LNCaP clone FGC (cell line): ENCODE results near the gene BDKRB1.

Experiments used
- DNase-seq: peaks from one replicate; pipeline ENCODE4 v3.0.0-alpha.2; 2011; ENCODE audit warnings: low read depth
- H3K4me3 ChIP-seq: 2 replicates; pipeline ENCODE4 v1.5.1; 2011; ENCODE audit warnings: mild to moderate bottlenecking, low read depth, low read length, control low read depth
- TF ChIP-seq, protein P1 (sequence below): IDR thresholded peaks from 2 replicates; pipeline ENCODE4 v1.5.1; 2012; ENCODE audit warnings: mild to moderate bottlenecking; ENCODE audit not compliant: control insufficient read depth, insufficient read depth; ENCODE audit errors: extremely low read depth

BDKRB1 gene

DNA sequence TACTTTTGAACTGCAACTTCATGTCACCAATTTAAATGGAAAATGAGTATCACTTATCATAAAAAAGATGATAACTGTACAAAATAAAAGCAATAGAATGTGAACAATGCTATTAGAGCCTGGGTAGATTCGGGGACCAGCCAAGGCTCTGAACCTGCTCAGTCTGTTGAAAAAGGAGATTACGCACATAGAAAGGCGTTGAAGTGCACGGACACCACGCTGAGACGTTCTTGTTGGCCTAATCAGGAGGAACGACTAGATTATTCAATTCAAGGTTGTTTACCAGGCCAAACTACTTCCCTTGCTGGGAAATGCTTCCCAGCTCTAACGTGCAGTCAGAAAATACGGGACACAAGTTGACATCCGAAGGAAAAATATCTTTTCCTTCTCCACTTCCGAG, 23.5 kb upstream of the BDKRB1 start:
- TF ChIP-seq, protein P1, sequence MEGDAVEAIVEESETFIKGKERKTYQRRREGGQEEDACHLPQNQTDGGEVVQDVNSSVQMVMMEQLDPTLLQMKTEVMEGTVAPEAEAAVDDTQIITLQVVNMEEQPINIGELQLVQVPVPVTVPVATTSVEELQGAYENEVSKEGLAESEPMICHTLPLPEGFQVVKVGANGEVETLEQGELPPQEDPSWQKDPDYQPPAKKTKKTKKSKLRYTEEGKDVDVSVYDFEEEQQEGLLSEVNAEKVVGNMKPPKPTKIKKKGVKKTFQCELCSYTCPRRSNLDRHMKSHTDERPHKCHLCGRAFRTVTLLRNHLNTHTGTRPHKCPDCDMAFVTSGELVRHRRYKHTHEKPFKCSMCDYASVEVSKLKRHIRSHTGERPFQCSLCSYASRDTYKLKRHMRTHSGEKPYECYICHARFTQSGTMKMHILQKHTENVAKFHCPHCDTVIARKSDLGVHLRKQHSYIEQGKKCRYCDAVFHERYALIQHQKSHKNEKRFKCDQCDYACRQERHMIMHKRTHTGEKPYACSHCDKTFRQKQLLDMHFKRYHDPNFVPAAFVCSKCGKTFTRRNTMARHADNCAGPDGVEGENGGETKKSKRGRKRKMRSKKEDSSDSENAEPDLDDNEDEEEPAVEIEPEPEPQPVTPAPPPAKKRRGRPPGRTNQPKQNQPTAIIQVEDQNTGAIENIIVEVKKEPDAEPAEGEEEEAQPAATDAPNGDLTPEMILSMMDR: no peak
- no peak for DNase-seq
- no peak overlapping the region for H3K4me3 ChIP-seq

- no peak overlapping the region for H3K4me3 ChIP-seq
- no peak for DNase-seq
- TF ChIP-seq, protein P1: no peak
Measured at GRCh38 chr14:96233661-96234060, 22.3 kb upstream of the BDKRB1 start.

DNA sequence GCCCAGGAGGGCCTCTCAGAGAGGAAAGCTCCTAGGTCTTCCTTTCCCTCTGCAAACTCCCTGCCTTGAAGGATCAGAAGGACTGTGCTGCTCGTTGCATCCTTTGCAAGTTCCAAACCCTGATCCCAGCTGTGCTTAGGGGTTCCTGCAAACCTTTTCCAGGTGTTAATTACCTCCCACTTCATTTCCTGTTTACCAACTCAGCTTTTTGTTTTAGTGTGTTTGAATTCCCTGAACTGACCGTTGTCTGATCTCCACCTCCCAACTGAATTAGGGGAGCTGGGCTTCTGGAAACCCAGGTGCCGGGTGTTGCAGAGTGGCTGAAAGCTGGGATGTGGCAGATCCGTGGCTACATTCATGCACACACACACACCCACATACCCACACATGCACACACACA, 20.6 kb upstream of the BDKRB1 start:
- TF ChIP-seq, protein P1: no peak
- H3K4me3 ChIP-seq: no peak overlapping the region
- no peak for DNase-seq

- H3K4me3 ChIP-seq: no peak overlapping the region
- TF ChIP-seq, protein P1: no peak
- DNase-seq: no peak
Measured at GRCh38 chr14:96237641-96238040, 18.4 kb upstream of the BDKRB1 start.

- TF ChIP-seq, protein P1: no peak
- DNase-seq: no peak
- no peak overlapping the region for H3K4me3 ChIP-seq
Measured at GRCh38 chr14:96238676-96239265, 17.2 kb upstream of the BDKRB1 start.

- TF ChIP-seq, protein P1: no peak
- H3K4me3 ChIP-seq: no peak overlapping the region
- no peak for DNase-seq
Measured at GRCh38 chr14:96239711-96240141, 16.3 kb upstream of the BDKRB1 start.

DNA sequence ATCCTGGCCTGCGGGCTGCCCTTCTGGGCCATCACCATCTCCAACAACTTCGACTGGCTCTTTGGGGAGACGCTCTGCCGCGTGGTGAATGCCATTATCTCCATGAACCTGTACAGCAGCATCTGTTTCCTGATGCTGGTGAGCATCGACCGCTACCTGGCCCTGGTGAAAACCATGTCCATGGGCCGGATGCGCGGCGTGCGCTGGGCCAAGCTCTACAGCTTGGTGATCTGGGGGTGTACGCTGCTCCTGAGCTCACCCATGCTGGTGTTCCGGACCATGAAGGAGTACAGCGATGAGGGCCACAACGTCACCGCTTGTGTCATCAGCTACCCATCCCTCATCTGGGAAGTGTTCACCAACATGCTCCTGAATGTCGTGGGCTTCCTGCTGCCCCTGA, 15.4 kb upstream of the BDKRB1 start:
- no peak overlapping the region for H3K4me3 ChIP-seq
- TF ChIP-seq, protein P1: no peak
- DNase-seq: no peak
